ENCODE results near the gene CDKN2AIP.

DNA sequence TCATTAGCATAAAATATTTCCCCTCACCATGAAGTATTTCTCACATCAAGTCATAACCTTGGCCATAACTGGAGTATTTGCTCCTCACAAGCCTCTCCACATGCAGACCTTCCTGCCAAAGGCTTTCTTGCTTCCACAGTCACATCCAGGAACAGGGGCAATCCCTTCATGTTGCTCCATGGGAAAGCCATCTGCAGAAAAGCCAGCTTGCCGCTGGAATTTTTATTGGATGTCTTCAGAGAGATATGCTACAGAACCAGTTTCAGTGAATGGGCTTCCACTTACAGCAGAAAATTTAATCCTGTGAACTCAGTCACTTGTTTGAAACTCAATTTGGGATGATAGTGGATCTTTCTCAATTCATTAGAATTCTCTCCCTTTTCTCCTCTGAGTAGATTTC, 3.2 kb upstream of the CDKN2AIP start:
- TF ChIP-seq EZH2phosphoT487 (IDR thresholded peaks at IDR 0.05; ENCODE audit: low read depth, severe bottlenecking, unreplicated experiment) = no peak
- TF ChIP-seq EZH2 (IDR thresholded peaks at IDR 0.05; ENCODE audit: borderline replicate concordance) = no peak
- TF ChIP-seq, protein P1, sequence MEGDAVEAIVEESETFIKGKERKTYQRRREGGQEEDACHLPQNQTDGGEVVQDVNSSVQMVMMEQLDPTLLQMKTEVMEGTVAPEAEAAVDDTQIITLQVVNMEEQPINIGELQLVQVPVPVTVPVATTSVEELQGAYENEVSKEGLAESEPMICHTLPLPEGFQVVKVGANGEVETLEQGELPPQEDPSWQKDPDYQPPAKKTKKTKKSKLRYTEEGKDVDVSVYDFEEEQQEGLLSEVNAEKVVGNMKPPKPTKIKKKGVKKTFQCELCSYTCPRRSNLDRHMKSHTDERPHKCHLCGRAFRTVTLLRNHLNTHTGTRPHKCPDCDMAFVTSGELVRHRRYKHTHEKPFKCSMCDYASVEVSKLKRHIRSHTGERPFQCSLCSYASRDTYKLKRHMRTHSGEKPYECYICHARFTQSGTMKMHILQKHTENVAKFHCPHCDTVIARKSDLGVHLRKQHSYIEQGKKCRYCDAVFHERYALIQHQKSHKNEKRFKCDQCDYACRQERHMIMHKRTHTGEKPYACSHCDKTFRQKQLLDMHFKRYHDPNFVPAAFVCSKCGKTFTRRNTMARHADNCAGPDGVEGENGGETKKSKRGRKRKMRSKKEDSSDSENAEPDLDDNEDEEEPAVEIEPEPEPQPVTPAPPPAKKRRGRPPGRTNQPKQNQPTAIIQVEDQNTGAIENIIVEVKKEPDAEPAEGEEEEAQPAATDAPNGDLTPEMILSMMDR (IDR thresholded peaks at IDR 0.05; ENCODE audit: poor library complexity) = no peak
